GM20000 (cell line): ENCODE measurements around the gene UPB1.

Experiments used
- DNase-seq: peaks from one replicate; pipeline ENCODE4 v3.0.0; 2012; ENCODE audit warnings: low spot score
- TF ChIP-seq, protein P1 (sequence below): IDR thresholded peaks from 2 replicates; pipeline ENCODE4 v1.5.1; 2012; ENCODE audit warnings: mild to moderate bottlenecking, control low read depth; ENCODE audit errors: extremely low read depth, missing control alignments

UPB1 gene

DNA sequence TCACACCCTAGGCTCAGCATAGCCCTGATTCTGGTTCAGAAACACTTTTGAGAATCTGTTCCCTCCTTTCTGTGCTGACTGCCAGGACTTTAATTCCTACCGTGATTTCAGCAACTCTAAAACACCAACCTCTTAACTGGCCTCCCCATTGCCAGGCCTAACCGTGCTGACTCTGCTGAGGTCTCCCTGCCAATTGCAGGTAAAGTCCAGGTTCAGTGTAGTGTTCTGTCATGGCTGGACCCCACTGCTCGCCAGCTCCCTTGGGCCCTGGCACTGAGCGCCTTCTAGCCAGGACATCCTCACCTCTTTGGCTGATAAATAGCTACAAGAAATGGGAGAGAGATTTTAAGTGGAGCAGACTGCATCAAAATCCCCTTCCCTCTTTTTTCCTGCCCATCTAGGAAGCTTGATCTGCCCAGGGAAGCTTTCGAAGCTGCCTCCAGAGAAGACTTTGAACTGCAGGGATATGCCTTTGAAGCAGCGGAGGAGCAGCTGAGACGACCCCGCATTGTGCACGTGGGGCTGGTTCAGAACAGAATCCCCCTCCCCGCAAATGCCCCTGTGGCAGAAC, 4.7 kb downstream of the UPB1 start:
- no peak for DNase-seq
- TF ChIP-seq, protein P1, sequence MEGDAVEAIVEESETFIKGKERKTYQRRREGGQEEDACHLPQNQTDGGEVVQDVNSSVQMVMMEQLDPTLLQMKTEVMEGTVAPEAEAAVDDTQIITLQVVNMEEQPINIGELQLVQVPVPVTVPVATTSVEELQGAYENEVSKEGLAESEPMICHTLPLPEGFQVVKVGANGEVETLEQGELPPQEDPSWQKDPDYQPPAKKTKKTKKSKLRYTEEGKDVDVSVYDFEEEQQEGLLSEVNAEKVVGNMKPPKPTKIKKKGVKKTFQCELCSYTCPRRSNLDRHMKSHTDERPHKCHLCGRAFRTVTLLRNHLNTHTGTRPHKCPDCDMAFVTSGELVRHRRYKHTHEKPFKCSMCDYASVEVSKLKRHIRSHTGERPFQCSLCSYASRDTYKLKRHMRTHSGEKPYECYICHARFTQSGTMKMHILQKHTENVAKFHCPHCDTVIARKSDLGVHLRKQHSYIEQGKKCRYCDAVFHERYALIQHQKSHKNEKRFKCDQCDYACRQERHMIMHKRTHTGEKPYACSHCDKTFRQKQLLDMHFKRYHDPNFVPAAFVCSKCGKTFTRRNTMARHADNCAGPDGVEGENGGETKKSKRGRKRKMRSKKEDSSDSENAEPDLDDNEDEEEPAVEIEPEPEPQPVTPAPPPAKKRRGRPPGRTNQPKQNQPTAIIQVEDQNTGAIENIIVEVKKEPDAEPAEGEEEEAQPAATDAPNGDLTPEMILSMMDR = no peak

DNA sequence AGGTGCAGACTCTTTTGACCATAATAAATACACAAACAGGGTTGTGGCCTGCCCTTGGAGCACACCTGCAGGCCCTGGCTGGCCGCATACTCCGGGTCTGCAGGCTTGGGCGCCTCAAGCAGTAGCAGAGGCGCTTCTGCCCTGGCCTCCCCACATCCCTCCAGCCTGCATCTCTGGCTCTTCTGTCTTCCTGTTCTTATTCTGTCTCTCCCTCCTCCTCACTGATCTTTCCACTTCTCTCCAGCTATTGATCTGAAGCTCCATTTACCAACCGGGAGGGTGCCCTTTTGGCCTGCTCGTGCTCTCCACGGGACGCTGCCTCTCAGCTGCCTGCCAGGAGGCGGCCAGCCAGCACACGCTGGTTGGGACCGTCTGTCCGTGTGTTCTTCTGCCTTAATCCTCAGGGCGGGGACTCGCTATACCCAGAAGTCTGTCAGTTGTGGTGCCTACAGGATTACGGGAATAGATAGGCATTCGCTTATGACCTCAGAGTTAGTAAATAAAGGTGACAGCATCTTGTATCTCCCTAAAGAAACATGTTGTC, 5.2 kb downstream of the UPB1 start:
- no peak for DNase-seq
- TF ChIP-seq, protein P1 = no peak

DNA sequence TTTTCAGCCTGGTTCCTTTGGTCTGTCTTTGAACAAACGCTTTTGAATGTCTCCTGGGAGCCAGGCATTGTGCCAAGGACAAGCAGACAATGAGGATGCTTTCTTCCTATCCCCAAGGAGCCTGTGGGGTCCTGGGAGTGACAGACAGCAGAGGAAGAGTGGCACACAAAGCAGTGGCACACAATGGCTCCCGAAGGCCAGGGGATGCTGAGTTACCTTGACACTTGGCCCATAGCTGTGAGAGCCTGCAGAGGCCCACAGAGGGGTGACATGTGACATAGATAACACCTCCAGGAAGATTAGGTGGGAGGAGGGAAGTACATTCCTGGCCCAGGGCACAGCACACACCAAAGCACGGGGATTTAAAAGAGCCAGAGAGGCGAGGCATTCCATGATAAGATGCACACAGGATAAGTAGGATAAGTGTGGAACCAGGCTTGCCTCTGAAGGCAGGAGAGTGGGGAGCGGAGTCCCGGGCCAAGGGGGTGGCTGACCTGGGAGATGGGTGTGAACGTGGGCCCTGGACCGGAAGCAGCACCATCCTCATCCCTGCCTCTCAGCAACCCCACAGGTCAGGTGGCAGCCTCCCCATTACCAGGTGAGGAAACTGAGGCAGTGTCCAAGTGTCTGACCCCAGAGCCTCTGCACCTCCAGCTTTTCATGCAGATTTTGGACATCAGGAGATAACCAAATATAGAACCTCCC, 6.3 kb downstream of the UPB1 start:
- no peak for DNase-seq
- TF ChIP-seq, protein P1 = no peak

DNA sequence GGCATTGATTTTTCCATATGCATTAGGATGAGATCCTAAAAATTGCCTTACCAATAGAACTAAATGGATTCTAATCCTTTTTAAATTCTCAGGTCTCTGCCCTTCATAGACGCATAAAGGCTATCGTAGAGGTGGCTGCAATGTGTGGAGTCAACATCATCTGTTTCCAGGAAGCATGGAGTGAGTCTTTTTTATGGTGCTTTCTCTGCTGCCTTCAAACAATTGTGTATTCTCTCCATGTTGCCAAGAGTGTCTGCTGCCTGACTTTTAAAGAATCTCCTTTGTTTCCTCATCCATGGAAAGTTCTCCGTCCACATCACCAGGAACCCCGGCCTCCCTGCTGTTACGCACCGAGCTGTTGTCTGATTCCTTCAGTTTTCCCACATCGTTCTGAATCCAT, 6.9 kb downstream of the UPB1 start:
- no peak for DNase-seq
- TF ChIP-seq, protein P1 = no peak

DNA sequence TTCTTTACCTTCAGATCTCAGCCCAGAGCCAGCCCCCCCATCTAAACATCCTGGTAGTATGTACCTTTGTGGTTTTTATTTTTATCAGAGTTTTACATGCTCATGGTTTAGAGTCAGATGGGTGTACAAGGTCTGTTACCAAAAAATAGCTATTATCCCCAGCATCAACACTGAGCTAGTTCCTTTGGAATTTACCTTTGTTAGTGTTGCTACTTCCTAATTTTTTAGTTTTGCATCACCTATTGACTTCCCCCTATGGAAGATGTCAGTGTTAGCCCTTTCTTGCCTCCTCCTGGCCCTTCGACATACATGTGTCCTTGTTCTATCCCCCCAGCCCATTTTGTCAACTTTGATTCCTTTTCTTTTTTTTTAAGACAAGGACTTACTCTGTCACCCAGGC, 7.4 kb downstream of the UPB1 start:
- TF ChIP-seq, protein P1 = no peak
- DNase-seq = no peak

DNA sequence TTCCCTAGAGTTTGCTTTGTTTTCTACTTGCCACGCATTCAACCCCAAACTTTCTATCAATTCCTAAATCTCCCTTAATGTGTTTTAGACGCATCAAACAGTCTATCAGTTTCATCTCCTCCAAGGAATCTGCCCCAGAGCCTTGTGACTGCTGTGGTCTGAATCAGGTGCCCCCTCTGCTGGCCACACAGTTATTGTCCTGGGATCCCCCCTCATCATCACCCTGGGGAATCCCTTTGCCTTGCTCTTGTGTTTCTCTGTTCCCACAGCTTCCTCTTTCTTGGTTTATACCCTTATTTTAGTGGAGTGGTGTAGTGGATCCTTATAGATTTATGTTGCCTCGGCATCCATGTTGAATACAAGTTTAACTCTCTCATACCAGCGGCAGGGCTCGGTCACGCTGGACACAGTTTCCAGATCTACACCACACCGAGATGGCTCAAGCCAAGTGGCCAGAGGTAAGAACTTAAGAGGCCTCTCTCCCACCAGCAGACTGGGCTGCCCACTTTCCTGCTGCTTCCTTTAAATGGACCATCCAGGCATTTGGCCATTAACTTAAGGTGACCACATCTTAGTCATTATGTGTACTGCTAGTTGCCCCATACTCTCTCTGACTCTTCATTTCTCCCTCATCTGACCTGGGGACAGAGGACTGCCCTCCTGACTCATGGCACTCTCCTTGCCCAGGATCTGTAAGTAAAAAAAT, 8.2 kb downstream of the UPB1 start:
- TF ChIP-seq, protein P1 = peak; percentile 66
- peak; percentile 89 for DNase-seq

DNA sequence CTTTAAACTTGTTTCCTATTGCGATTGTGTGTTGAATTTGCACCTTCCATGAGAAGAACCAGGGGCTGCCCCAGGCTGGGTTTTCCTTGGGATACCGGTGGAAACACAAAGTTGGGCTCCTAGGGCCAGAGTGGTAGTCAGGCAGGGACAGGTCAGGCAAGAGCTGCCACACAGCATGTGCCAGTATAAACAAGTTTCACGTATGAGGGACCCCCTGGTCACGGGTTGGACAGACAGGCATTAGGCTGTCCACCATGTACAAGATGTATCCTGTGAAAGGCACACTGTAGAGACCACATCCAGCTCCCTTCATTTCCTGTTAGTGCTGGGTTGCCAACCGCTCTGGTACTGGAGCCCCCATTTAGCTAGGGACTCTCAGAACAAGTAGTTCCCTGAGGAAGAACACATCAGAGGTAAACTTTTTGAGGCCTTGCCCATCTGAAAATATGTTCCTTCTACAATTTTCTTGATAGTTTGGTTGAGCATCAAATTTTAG, 8.8 kb downstream of the UPB1 start:
- TF ChIP-seq, protein P1 = no peak

More for the DNA sequence above, 8.8 kb downstream of the UPB1 start:
- DNase-seq = no peak
